Colonic mucosa (tissue), 4 donors: ENCODE results near the gene IQCE. TPM values are rescaled to one million over a fixed set of nuclear protein-coding genes. Genes with fewer than 3 reads are reported as not detected.
"Not testable (repeated sequence)": the region's sequence is repeated elsewhere in the genome, so short reads cannot be mapped to it uniquely, and the experiment has no call there.

Experiments used
- DNase-seq: peaks from one replicate; pipeline ENCODE4 v3.0.0-alpha.2; 2020
- H3K27ac ChIP-seq: fragments of 200-600 bp; one replicate; pipeline ENCODE4 v1.8.0; 2021
- H3K27me3 ChIP-seq: fragments of 200-600 bp; one replicate; pipeline ENCODE4 v1.8.0; 2021
- H3K36me3 ChIP-seq: fragments of 200-600 bp; one replicate; pipeline ENCODE4 v1.8.0; 2021
- H3K4me1 ChIP-seq: fragments of 200-600 bp; one replicate; pipeline ENCODE4 v1.8.0; 2021; ENCODE audit warnings: mild to moderate bottlenecking
- H3K4me3 ChIP-seq: fragments of 200-600 bp; one replicate; pipeline ENCODE4 v1.8.0; 2021
- H3K9ac ChIP-seq, 2 donors: one replicate each; pipeline ENCODE4 v1.7.0; 2013; ENCODE audit warnings: control low read depth in 2 of 2, low read depth in 2 of 2, low read length in 2 of 2
- H3K9me3 ChIP-seq: fragments of 200-600 bp; one replicate; pipeline ENCODE4 v1.8.0; 2021
- intact Hi-C: fragments of 100-400 bp; cut with DNase I; formaldehyde crosslinking; loops from one replicate; pipeline ENCODE4 v1.14.1; 2022
- total RNA-seq, 2 donors: library from RNA; stranded (reverse); fragmentation: NEBNext Ultra II Directional in 1 of 2; extraction: Animal tissue kit (Norgen Biotek cat#: 25700) in 1 of 2; gene quantifications; one replicate each; pipeline ENCODE4 v1.2.1, GENCODE V29; 2021
- TF ChIP-seq, protein P1 (sequence below): fragments of 200-600 bp; IDR thresholded peaks from one replicate; pipeline ENCODE4 v1.8.0; 2022; ENCODE audit warnings: antibody characterized with exemption, mild to moderate bottlenecking
- donor health status: healthy.
- donor health status: DM: no; HTN: no; CAD: no.
- donor health status: DM: no; HTN: no; CAD: no.

Gene IQCE
- total RNA-seq, 2 donors from 2014 or later = 23.2 to 36.3 TPM

- no peaks in the 10 kb centered on the region for H3K36me3 ChIP-seq
- DNase-seq = no peak
Measured at GRCh38 chr7:2528481-2529095, 30.2 kb upstream of the IQCE start.

DNA sequence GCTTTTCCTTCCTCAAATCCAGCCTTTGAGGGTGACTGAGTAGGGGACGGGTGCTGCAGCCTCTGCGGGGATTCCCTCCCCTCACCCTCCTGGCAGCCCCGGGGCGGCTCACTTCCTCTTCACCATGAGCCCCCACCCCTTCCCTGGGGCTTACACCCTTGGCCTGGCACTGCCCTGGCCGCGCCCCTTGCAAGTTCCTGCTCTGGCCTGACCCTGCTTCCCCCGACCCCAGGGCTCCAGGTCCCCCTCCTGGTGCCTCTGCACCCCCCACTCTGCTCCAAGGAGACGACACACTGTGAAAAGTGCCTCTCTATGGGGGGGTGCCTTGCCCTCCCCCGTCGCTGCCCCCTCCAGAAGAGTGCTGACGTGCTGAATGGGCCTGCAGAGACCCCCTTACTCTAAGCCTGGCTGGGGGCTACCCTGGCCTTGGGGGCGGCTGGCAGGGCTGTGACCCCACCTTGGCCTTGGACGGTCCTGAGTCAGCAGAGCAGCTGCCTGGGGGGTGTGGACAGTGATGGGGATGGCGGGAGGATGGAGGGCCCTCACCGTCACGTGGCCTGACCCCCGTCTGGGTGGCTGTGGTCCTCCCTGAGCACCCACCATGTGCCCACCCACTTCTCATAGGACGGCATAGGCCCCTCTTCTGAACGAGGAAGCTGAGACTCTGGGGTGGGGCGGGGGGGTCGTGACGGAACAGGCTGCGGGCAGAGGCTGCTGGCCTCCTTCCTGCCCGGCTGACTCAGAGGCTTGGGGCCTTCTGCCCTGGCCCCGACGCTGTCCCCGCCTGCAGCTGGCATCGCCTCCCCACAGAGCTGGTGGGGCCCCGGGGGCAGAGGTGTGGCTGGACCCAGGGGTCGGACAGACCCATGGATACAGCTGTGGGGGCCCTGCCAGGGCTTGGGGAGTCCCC, 29.4 kb upstream of the IQCE start:
- Histone ChIP-seq H3K27me3 (no peaks in the 10 kb centered on the region), H3K4me3 (no peak overlapping the region), H3K36me3 (no peaks in the 10 kb centered on the region), H3K27ac (peak overlapping the region; percentile 71), H3K9ac (peak overlapping the region; percentile 55 to 66), H3K4me1 (peaks cover 63% of the 10 kb centered on the region), H3K9me3 (no peaks in the 10 kb centered on the region)
- TF ChIP-seq, protein P1, sequence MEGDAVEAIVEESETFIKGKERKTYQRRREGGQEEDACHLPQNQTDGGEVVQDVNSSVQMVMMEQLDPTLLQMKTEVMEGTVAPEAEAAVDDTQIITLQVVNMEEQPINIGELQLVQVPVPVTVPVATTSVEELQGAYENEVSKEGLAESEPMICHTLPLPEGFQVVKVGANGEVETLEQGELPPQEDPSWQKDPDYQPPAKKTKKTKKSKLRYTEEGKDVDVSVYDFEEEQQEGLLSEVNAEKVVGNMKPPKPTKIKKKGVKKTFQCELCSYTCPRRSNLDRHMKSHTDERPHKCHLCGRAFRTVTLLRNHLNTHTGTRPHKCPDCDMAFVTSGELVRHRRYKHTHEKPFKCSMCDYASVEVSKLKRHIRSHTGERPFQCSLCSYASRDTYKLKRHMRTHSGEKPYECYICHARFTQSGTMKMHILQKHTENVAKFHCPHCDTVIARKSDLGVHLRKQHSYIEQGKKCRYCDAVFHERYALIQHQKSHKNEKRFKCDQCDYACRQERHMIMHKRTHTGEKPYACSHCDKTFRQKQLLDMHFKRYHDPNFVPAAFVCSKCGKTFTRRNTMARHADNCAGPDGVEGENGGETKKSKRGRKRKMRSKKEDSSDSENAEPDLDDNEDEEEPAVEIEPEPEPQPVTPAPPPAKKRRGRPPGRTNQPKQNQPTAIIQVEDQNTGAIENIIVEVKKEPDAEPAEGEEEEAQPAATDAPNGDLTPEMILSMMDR = no peak
- peak; percentile 62 for DNase-seq
- intact Hi-C loops = no loop called here

More at GRCh38 chr7:2528481-2529095, 30.2 kb upstream of the IQCE start:
- intact Hi-C loops = no loop called here
- H3K4me1 ChIP-seq = peaks cover 63% of the 10 kb centered on the region
- H3K4me3 ChIP-seq = no peak overlapping the region
- peak overlapping the region; percentile 71 for H3K27ac ChIP-seq
- H3K9me3 ChIP-seq = no peaks in the 10 kb centered on the region
- H3K27me3 ChIP-seq = no peaks in the 10 kb centered on the region
- TF ChIP-seq, protein P1 = no peak
- H3K9ac ChIP-seq = peak overlapping the region in 1 of 2 donors; percentile 55

- DNase-seq = peak; percentile 67
- H3K27me3 ChIP-seq = no peaks in the 10 kb centered on the region
- intact Hi-C loops = no loop called here
- no peaks in the 10 kb centered on the region for H3K36me3 ChIP-seq
- peak overlapping the region in 1 of 2 donors; percentile 42 for H3K9ac ChIP-seq
- H3K4me3 ChIP-seq = no peak overlapping the region
- TF ChIP-seq, protein P1 = no peak
- no peaks in the 10 kb centered on the region for H3K9me3 ChIP-seq
- peaks cover 59% of the 10 kb centered on the region for H3K4me1 ChIP-seq
- H3K27ac ChIP-seq = peak overlapping the region; percentile 71
Measured at GRCh38 chr7:2530071-2530987, 28.4 kb upstream of the IQCE start.

GRCh38 chr7:2530994-2531795, 27.6 kb upstream of the IQCE start:
- H3K9me3 ChIP-seq, H3K27me3 ChIP-seq, H3K36me3 ChIP-seq, H3K4me3 ChIP-seq, intact Hi-C loops: not testable (repeated sequence)
- Histone ChIP-seq H3K4me1 (peaks cover 50% of the 10 kb centered on the region), H3K9ac (peak overlapping the region in 1 of 2 donors; percentile 42), H3K27ac (peak overlapping the region; percentile 71)
- DNase-seq = peak; percentile 51

DNA sequence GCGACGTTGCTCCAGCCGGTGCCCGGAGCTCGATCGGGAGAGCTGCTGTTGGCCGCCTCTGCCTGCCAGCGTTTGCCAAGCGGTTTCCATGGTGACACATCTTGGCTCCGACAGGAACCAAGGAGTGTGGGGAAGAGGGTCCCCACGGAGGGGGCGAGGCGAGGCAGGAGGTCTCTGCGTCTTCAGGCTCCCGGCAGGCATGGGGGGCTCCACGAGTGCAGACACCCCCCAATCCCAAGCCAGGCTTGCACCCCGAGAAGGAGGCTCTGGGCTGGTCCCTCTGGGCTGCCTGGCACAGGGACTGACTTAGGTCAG, 27.0 kb upstream of the IQCE start:
- intact Hi-C loops, H3K9ac ChIP-seq, H3K36me3 ChIP-seq, H3K9me3 ChIP-seq, H3K4me3 ChIP-seq, H3K27ac ChIP-seq, H3K27me3 ChIP-seq, DNase-seq: not testable (repeated sequence)
- H3K4me1 ChIP-seq = peaks cover 45% of the 10 kb centered on the region

DNA sequence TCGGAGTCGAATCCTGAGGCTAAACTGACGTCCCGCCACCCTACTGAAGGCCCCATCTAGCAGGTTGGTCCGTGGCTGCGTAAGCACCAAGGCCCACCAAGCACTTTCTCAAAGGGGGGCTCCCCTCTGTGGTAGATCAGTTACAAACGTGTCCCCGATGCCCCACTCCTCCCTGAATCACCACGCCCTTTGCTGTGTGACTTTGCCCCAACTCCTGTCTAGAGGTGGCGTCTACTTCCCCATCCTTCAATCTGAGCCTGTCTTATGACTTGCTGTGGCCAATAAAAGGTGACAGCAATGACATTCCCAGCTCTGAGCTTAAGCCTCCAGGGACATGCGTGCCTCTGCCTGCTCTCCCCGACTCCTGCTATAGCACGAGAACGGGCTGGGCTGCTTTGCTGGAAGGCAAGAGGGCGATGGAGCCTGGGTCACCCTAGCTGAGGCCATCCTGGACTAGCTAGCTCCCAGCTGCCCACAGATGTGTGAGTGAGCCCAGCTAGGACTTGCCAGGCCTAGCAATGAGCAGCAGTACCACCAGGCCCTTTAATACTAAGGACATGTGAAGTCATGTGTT, 26.5 kb upstream of the IQCE start:
- H3K9ac ChIP-seq, H3K27ac ChIP-seq, intact Hi-C loops, H3K4me3 ChIP-seq, H3K27me3 ChIP-seq, H3K9me3 ChIP-seq, H3K36me3 ChIP-seq: not testable (repeated sequence)
- H3K4me1 ChIP-seq = peaks cover 39% of the 10 kb centered on the region
- DNase-seq = peak; percentile 76

GRCh38 chr7:2532816-2533215, 26.0 kb upstream of the IQCE start:
- H3K9ac ChIP-seq, H3K27ac ChIP-seq, DNase-seq, H3K27me3 ChIP-seq, H3K36me3 ChIP-seq, intact Hi-C loops, H3K9me3 ChIP-seq, H3K4me3 ChIP-seq: not testable (repeated sequence)
- H3K4me1 ChIP-seq = peaks cover 34% of the 10 kb centered on the region

- intact Hi-C loops, H3K27ac ChIP-seq, H3K27me3 ChIP-seq, H3K9ac ChIP-seq, H3K4me3 ChIP-seq, H3K9me3 ChIP-seq, DNase-seq, H3K36me3 ChIP-seq: not testable (repeated sequence)
- H3K4me1 ChIP-seq = peaks cover 27% of the 10 kb centered on the region
Measured at GRCh38 chr7:2533566-2533965, 25.2 kb upstream of the IQCE start.

DNA sequence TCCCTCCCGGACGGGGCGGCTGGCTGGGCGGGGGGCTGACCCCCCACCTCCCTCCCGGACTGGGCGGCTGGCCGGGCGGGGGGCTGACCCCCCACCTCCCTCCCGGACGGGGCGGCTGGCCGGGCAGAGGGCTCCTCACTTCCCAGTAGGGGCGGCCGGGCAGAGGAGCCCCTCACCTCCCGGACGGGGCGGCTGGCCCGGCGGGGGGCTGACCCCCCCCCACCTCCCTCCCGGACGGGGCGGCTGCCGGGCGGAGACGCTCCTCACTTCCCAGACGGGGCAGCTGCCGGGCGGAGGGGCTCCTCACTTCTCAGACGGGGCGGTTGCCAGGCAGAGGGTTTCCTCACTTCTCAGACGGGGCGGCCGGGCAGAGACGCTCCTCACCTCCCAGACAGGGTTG, 24.6 kb upstream of the IQCE start:
- H3K4me3 ChIP-seq, H3K9me3 ChIP-seq, H3K27me3 ChIP-seq, H3K9ac ChIP-seq, H3K27ac ChIP-seq, H3K36me3 ChIP-seq, DNase-seq, intact Hi-C loops: not testable (repeated sequence)
- peaks cover 20% of the 10 kb centered on the region for H3K4me1 ChIP-seq
